Stimulated activated CD8-positive, alpha-beta memory T cell treated with anti-CD3 and anti-CD28 coated beads, Interleukin-2, amount 100 ng/mL, for 1 hour (primary cell): ENCODE measurements around the gene KRTAP10-1.

Experiments
- DNase-seq, 2 donors: peaks; one replicate each; pipeline ENCODE4 v3.0.0-alpha.2; 2020; ENCODE audit warnings: low read depth in 2 of 2

KRTAP10-1 gene

GRCh38 chr21:44528634-44528995 lies 11.4 kb downstream of the KRTAP10-1 start:
- DNase-seq = no peak

- no peak for DNase-seq
Measured at GRCh38 chr21:44527983-44528633, 11.9 kb downstream of the KRTAP10-1 start.

GRCh38 chr21:44527156-44527982 lies 12.6 kb downstream of the KRTAP10-1 start:
- DNase-seq = no peak

- DNase-seq = no peak
Measured at GRCh38 chr21:44526096-44526997, 13.6 kb downstream of the KRTAP10-1 start.

- DNase-seq = no peak
Measured at GRCh38 chr21:44525391-44526095, 14.5 kb downstream of the KRTAP10-1 start.

- DNase-seq = no peak
Measured at GRCh38 chr21:44524414-44525371, 15.3 kb downstream of the KRTAP10-1 start.

- no peak for DNase-seq
Measured at GRCh38 chr21:44523567-44524413, 16.2 kb downstream of the KRTAP10-1 start.

GRCh38 chr21:44522753-44523204 lies 17.2 kb downstream of the KRTAP10-1 start:
- no peak for DNase-seq

- no peak for DNase-seq
Measured at GRCh38 chr21:44521928-44522752, 17.9 kb downstream of the KRTAP10-1 start.

GRCh38 chr21:44521301-44521927 lies 18.6 kb downstream of the KRTAP10-1 start:
- no peak for DNase-seq

GRCh38 chr21:44520326-44521300 lies 19.4 kb downstream of the KRTAP10-1 start:
- DNase-seq = no peak

- DNase-seq = no peak
Measured at GRCh38 chr21:44519346-44520325, 20.4 kb downstream of the KRTAP10-1 start.

- no peak for DNase-seq
Measured at GRCh38 chr21:44518686-44519085, 21.3 kb downstream of the KRTAP10-1 start.

GRCh38 chr21:44517175-44517899 lies 22.7 kb downstream of the KRTAP10-1 start:
- no peak for DNase-seq

GRCh38 chr21:44516828-44517174 lies 23.2 kb downstream of the KRTAP10-1 start:
- DNase-seq = no peak
